HL-60 (cell line): Measurements from ENCODE around the gene AVEN.

Experiments used
- GABPA ChIP-seq: IDR thresholded peaks from 2 replicates; pipeline ENCODE4 v1.6.1; 2012; ENCODE audit warnings: low read depth
- POLR2AphosphoS5 ChIP-seq: IDR thresholded peaks from 2 replicates; pipeline ENCODE4 v1.6.1; 2012; ENCODE audit warnings: low read depth
- TF ChIP-seq, protein P1 (sequence below): IDR thresholded peaks from one replicate; pipeline ENCODE4 v1.5.1; 2011; ENCODE audit warnings: low read length, control low read depth, inconsistent platforms; ENCODE audit not compliant: insufficient read depth
- TF ChIP-seq, protein P2 (sequence below): IDR thresholded peaks from 2 replicates; pipeline ENCODE4 v1.6.1; 2012; ENCODE audit warnings: low read depth; ENCODE audit not compliant: insufficient replicate concordance

DNA sequence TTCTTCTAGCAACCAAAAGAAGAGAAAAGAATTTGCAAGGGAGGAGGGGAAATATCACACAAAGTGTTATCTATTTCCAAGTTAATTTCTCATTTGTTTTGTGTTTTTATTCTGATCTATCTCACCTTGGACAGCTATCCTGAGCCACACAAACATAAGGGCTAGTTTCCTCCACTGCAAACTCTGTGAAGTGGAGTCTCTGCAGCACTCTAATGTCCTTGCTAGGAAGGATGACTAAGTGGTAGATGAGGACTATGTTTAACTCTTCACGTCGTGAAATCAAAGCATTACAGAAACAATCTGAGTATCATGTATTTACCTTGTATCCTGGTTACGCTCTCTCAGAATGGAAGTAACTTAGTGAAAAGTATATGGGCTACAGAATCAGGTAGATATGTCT is 104.6 kb downstream of the AVEN start:
- TF ChIP-seq POLR2AphosphoS5 = no peak
- TF ChIP-seq, protein P1, sequence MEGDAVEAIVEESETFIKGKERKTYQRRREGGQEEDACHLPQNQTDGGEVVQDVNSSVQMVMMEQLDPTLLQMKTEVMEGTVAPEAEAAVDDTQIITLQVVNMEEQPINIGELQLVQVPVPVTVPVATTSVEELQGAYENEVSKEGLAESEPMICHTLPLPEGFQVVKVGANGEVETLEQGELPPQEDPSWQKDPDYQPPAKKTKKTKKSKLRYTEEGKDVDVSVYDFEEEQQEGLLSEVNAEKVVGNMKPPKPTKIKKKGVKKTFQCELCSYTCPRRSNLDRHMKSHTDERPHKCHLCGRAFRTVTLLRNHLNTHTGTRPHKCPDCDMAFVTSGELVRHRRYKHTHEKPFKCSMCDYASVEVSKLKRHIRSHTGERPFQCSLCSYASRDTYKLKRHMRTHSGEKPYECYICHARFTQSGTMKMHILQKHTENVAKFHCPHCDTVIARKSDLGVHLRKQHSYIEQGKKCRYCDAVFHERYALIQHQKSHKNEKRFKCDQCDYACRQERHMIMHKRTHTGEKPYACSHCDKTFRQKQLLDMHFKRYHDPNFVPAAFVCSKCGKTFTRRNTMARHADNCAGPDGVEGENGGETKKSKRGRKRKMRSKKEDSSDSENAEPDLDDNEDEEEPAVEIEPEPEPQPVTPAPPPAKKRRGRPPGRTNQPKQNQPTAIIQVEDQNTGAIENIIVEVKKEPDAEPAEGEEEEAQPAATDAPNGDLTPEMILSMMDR = no peak
- TF ChIP-seq, protein P2, sequence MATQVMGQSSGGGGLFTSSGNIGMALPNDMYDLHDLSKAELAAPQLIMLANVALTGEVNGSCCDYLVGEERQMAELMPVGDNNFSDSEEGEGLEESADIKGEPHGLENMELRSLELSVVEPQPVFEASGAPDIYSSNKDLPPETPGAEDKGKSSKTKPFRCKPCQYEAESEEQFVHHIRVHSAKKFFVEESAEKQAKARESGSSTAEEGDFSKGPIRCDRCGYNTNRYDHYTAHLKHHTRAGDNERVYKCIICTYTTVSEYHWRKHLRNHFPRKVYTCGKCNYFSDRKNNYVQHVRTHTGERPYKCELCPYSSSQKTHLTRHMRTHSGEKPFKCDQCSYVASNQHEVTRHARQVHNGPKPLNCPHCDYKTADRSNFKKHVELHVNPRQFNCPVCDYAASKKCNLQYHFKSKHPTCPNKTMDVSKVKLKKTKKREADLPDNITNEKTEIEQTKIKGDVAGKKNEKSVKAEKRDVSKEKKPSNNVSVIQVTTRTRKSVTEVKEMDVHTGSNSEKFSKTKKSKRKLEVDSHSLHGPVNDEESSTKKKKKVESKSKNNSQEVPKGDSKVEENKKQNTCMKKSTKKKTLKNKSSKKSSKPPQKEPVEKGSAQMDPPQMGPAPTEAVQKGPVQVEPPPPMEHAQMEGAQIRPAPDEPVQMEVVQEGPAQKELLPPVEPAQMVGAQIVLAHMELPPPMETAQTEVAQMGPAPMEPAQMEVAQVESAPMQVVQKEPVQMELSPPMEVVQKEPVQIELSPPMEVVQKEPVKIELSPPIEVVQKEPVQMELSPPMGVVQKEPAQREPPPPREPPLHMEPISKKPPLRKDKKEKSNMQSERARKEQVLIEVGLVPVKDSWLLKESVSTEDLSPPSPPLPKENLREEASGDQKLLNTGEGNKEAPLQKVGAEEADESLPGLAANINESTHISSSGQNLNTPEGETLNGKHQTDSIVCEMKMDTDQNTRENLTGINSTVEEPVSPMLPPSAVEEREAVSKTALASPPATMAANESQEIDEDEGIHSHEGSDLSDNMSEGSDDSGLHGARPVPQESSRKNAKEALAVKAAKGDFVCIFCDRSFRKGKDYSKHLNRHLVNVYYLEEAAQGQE = no peak
- TF ChIP-seq GABPA = no peak
